HCT116 (cell line): ENCODE measurements around the gene DIO2. TPM values are rescaled to one million over a fixed set of nuclear protein-coding genes. Genes with fewer than 3 reads are reported as not detected.

Source experiments
- ATAC-seq: fragments of 200-7000 bp; cut with Tn5 transposase; 2 replicates; pipeline ENCODE4 v1.9.1; 2020; ENCODE audit warnings: mild to moderate bottlenecking, moderate library complexity
- Bru-seq: library from RNA; stranded (reverse); fragments of 400-500 nt; gene quantifications from one replicate; lab custom pipeline; 2021; lab: Mats Ljungman, UMichigan
- BruChase-seq, 2 experiments: library from RNA; stranded (reverse); fragments of 400-500 nt; gene quantifications; one replicate each; lab custom pipeline; 2021; lab: Mats Ljungman, UMichigan
- BruUV-seq: library from RNA; stranded (reverse); fragments of 400-500 nt; replicated peaks from 2 replicates; lab custom pipeline; 2021; lab: Mats Ljungman, UMichigan
- CTCF ChIA-PET: fragments of 300-600 bp; sonication (Branson Sonifier 250); formaldehyde crosslinking; loops from one replicate; lab custom pipeline; 2021; ENCODE audit warnings: antibody characterized with exemption; lab: Charles Lee
- POLR2A ChIA-PET: fragments of 300-600, 350-600 bp; sonication (Branson Sonifier 250); formaldehyde crosslinking; loops from one replicate; lab custom pipeline; 2021; ENCODE audit warnings: antibody characterized with exemption; lab: Charles Lee
- RAD21 ChIA-PET, 2 experiments: fragments of 300-600 bp; sonication (Branson Sonifier 250); formaldehyde crosslinking; loops; one replicate each; lab custom pipeline; 2023; ENCODE audit warnings: low total read pairs in 2 of 2; ENCODE audit not compliant: uncharacterized antibody in 2 of 2, unreplicated experiment in 2 of 2, low non-redundant PET in 1 of 2; lab: Charles Lee
- DNase-seq: peaks from one replicate; pipeline ENCODE4 v3.0.0-alpha.2; 2010; ENCODE audit warnings: low read depth, low spot score
- H2AFZ ChIP-seq: fragments of 200-600 bp; shearing (Covaris generic), sonication (generic); 2 replicates; pipeline ENCODE4 v1.6.1; 2017; ENCODE audit warnings: low read depth, mixed run types, mixed read lengths, antibody characterized with exemption, low read length; ENCODE audit not compliant: poor library complexity, severe bottlenecking
- H3K27ac ChIP-seq: 2 replicates; pipeline ENCODE4 v1.5.1; 2012; ENCODE audit warnings: low read depth, low read length
- H3K27me3 ChIP-seq: fragments of 200-600 bp; sonication (generic); 2 replicates; pipeline ENCODE4 v1.6.1; 2016; ENCODE audit warnings: mixed run types, low read length, mixed read lengths; ENCODE audit not compliant: insufficient read depth
- H3K36me3 ChIP-seq, 2 experiments: fragments of 200-500 bp in 1 of 2; fragments of 200-600 bp in 1 of 2; sonication (Bioruptor generic) in 1 of 2; sonication (generic) in 1 of 2; 2 replicates each; pipeline versions ENCODE4 v1.5.1 to v1.6.1; 2014 to 2016; ENCODE audit warnings: low read length in 2 of 2, inconsistent platforms in 1 of 2, mixed read lengths in 1 of 2, mixed run types in 1 of 2; ENCODE audit not compliant: insufficient read depth in 2 of 2, control insufficient read depth in 1 of 2
- H3K4me1 ChIP-seq, 2 experiments: fragments of 200-600 bp in 1 of 2; sonication (generic) in 1 of 2; 2 replicates each; pipeline versions ENCODE4 v1.5.1 to v1.6.1; 2012 to 2017; ENCODE audit warnings: low read length in 2 of 2, inconsistent platforms in 1 of 2, mild to moderate bottlenecking in 1 of 2, mixed read lengths in 1 of 2, mixed run types in 1 of 2, moderate library complexity in 1 of 2; ENCODE audit not compliant: insufficient read depth in 2 of 2, control insufficient read depth in 1 of 2
- H3K4me2 ChIP-seq: fragments of 200-600 bp; sonication (generic); 2 replicates; pipeline ENCODE4 v1.6.1; 2017; ENCODE audit warnings: mixed run types, low read length, mixed read lengths
- H3K4me3 ChIP-seq, 2 experiments: fragments of 200-600 bp in 1 of 2; sonication (generic) in 1 of 2; replicated peaks in 1 of 2; 2 replicates each; pipeline ENCODE4 v1.5.1; 2011 to 2016; ENCODE audit warnings: low read length in 2 of 2, control low read depth in 1 of 2, low read depth in 1 of 2, mild to moderate bottlenecking in 1 of 2, mixed read lengths in 1 of 2, mixed run types in 1 of 2
- H3K79me2 ChIP-seq: fragments of 200-600 bp; sonication (generic); 2 replicates; pipeline ENCODE4 v1.6.1; 2017; ENCODE audit warnings: mild to moderate bottlenecking, mixed run types, low read length, moderate library complexity, mixed read lengths; ENCODE audit not compliant: insufficient read depth
- H3K9ac ChIP-seq: fragments of 200-600 bp; sonication (generic); 2 replicates; pipeline ENCODE4 v1.6.1; 2016; ENCODE audit warnings: low read length, mixed read lengths
- H3K9me2 ChIP-seq: fragments of 200-600 bp; sonication (generic), shearing (Covaris generic); 2 replicates; pipeline ENCODE4 v1.6.1; 2017; ENCODE audit warnings: mixed run types, mild to moderate bottlenecking, moderate library complexity; ENCODE audit not compliant: insufficient read depth
- H3K9me3 ChIP-seq, 2 experiments: fragments of 200-500 bp in 1 of 2; fragments of 200-600 bp in 1 of 2; sonication (Bioruptor generic) in 1 of 2; sonication (generic) in 1 of 2; 2 replicates each; pipeline ENCODE4 v1.6.1; 2014 to 2017; ENCODE audit warnings: low read length in 2 of 2, mixed read lengths in 2 of 2, inconsistent platforms in 1 of 2, low read depth in 1 of 2, mild to moderate bottlenecking in 1 of 2, mixed run types in 1 of 2, moderate library complexity in 1 of 2; ENCODE audit not compliant: control insufficient read depth in 1 of 2, insufficient read depth in 1 of 2
- H4K20me1 ChIP-seq: fragments of 200-600 bp; sonication (generic), shearing (Covaris generic); 2 replicates; pipeline ENCODE4 v1.6.1; 2017; ENCODE audit warnings: mixed run types, mild to moderate bottlenecking, moderate library complexity; ENCODE audit not compliant: insufficient read depth
- CBX3 ChIP-seq: IDR thresholded peaks from 2 replicates; pipeline ENCODE4 v1.6.1; 2012; ENCODE audit warnings: low read depth
- RAD21 ChIP-seq: IDR thresholded peaks from 2 replicates; pipeline ENCODE4 v1.6.1; 2012; ENCODE audit warnings: low read depth, mild to moderate bottlenecking
- TCF7L2 ChIP-seq: IDR thresholded peaks from 2 replicates; pipeline ENCODE4 v1.7.0; 2011; ENCODE audit warnings: borderline replicate concordance, inconsistent platforms; ENCODE audit not compliant: insufficient read depth, insufficient read length; ENCODE audit errors: extremely low read depth
- ZBTB33 ChIP-seq: IDR thresholded peaks from 2 replicates; pipeline ENCODE4 v1.6.1; 2011; ENCODE audit warnings: mild to moderate bottlenecking, low read length, moderate library complexity; ENCODE audit not compliant: insufficient replicate concordance; ENCODE audit errors: extremely low read depth
- intact Hi-C: fragments of 100-400 bp; cut with micrococcal nuclease; formaldehyde crosslinking; loops from 2 replicates; pipeline ENCODE4 v1.10.0; 2022
- long read RNA-seq: library from polyadenylated mRNA; unstranded; transcript quantifications from one replicate; pipeline ENCODE4 v2.0.0, GENCODE V29; 2021; ENCODE audit not compliant: unreplicated experiment
- polyA plus RNA-seq: library from polyadenylated mRNA; unstranded; fragments of >200 nt; gene quantifications from 2 replicates; pipeline ENCODE4 v1.2.1, GENCODE V29; 2012; ENCODE audit warnings: missing spikeins
- total RNA-seq: library from RNA; stranded (reverse); gene quantifications from one replicate; pipeline ENCODE4 v1.2.1, GENCODE V29; 2021; ENCODE audit not compliant: unreplicated experiment

The DIO2 gene
- total RNA-seq, result 0.10 TPM
- polyA plus RNA-seq, result 0.01 and 0.03 TPM in 2 replicates
- percentile 17 among the genes with signal in this experiment for Bru-seq, nascent RNA
- BruChase-seq, experiment 1, labeled RNA remaining after a 6-hour chase, result percentile 22 among the genes with signal in this experiment
- BruChase-seq, experiment 2, labeled RNA remaining after a 2-hour chase, result percentile 23 among the genes with signal in this experiment
- long read RNA-seq, result 0 reads

- no peak within 1 kb of the TSS for H3K27ac ChIP-seq
- H3K4me2 ChIP-seq, result no peak within 1 kb of the TSS
- H3K79me2 ChIP-seq, result no peaks in the 10 kb centered on the region
- H2AFZ ChIP-seq, result no peak within 1 kb of the TSS
- H3K9me3 ChIP-seq, result no peaks in the 10 kb centered on the region
- TF ChIP-seq RAD21, result no peak
- TF ChIP-seq TCF7L2, result no peak
- no peak for TF ChIP-seq ZBTB33
- no peak for TF ChIP-seq CBX3
- TF ChIP-seq, all 23 proteins: peak for 0
- no peak within 1 kb of the TSS for H3K4me3 ChIP-seq
- intact Hi-C loops, result loop anchor here (5.0 to 10.0 kb wide), 2 partner anchors 153 to 376 kb away; no protein-coding TSS in a partner anchor
- ATAC-seq, result no peak
- H3K27me3 ChIP-seq, result no peaks in the 10 kb centered on the region
- no peaks in the 10 kb centered on the region for H3K4me1 ChIP-seq
- ChIA-PET RAD21 (no interaction called here), CTCF (no interaction called here), POLR2A (no interaction called here)
- no peaks in the 10 kb centered on the region for H3K9me2 ChIP-seq
- no peaks in the 10 kb centered on the region for H3K36me3 ChIP-seq
- H3K9ac ChIP-seq, result no peak within 1 kb of the TSS
- BruUV-seq, result no TSS peak
- no peaks in the 10 kb centered on the region for H4K20me1 ChIP-seq
- no peak for DNase-seq
Measured at GRCh38 chr14:80211153-80212022, at the start of gene DIO2. DIO2 (minus strand) TSS chr14:80211504; CDS start chr14:80211472, 32 bp downstream.
